Measurements from ENCODE around the gene VPS37C.

The VPS37C gene

GRCh38 chr11:61155741-61156140, 5.5 kb downstream of the VPS37C start:
- no peak for DNase-seq (ENCODE audit: low spot score in 2 of 2)
- H3K27me3 ChIP-seq (ENCODE audit: low read depth) = no peaks in the 10 kb centered on the region
- peaks cover 9% of the 10 kb centered on the region for H3K4me1 ChIP-seq
- peaks cover 6% of the 10 kb centered on the region for H3K36me3 ChIP-seq (replicated peaks)
- no peaks in the 10 kb centered on the region; the same call in 1 of the 2 replicates for H3K9me3 ChIP-seq
- no peak overlapping the region for H3K4me3 ChIP-seq
- in situ Hi-C loops (cut with MboI; ENCODE audit: low sequenced_read_pairs) = no loop called here

- peaks cover 5% of the 10 kb centered on the region for H3K4me1 ChIP-seq
These were observed 5.9 kb downstream of the VPS37C start for GRCh38 chr11:61155312-61155711.

GRCh38 chr11:61154528-61154927, 6.7 kb downstream of the VPS37C start:
- in situ Hi-C loops (cut with MboI; ENCODE audit: low sequenced_read_pairs) = no loop called here
- H3K4me3 ChIP-seq = no peak overlapping the region
- no peaks in the 10 kb centered on the region; the same call in 1 of the 2 replicates for H3K9me3 ChIP-seq
- peaks cover 6% of the 10 kb centered on the region for H3K36me3 ChIP-seq (replicated peaks)
- peaks cover 12% of the 10 kb centered on the region for H3K4me1 ChIP-seq
- no peaks in the 10 kb centered on the region for H3K27me3 ChIP-seq (ENCODE audit: low read depth)
- no peak for DNase-seq (ENCODE audit: low spot score in 2 of 2)

More at GRCh38 chr11:61155312-61155711, 5.9 kb downstream of the VPS37C start:
- Histone ChIP-seq H3K9me3 (no peaks in the 10 kb centered on the region; the same call in 1 of the 2 replicates), H3K4me3 (no peak overlapping the region), H3K27me3 (ENCODE audit: low read depth) (no peaks in the 10 kb centered on the region), H3K36me3 (replicated peaks) (peaks cover 6% of the 10 kb centered on the region)
- no peak for DNase-seq (ENCODE audit: low spot score in 2 of 2)
- in situ Hi-C loops (cut with MboI; ENCODE audit: low sequenced_read_pairs) = no loop called here

- Histone ChIP-seq H3K4me1 (peaks cover 11% of the 10 kb centered on the region), H3K9me3 (no peaks in the 10 kb centered on the region; the same call in 1 of the 2 replicates), H3K27me3 (ENCODE audit: low read depth) (no peaks in the 10 kb centered on the region), H3K4me3 (no peak overlapping the region), H3K36me3 (replicated peaks) (peaks cover 6% of the 10 kb centered on the region)
- in situ Hi-C loops (cut with MboI; ENCODE audit: low sequenced_read_pairs) = no loop called here
- DNase-seq (ENCODE audit: low spot score in 2 of 2) = no peak
These were observed 7.6 kb downstream of the VPS37C start for GRCh38 chr11:61153593-61154095.

- Histone ChIP-seq H3K36me3 (replicated peaks) (peaks cover 6% of the 10 kb centered on the region), H3K9me3 (no peaks in the 10 kb centered on the region; the same call in 1 of the 2 replicates), H3K4me1 (peaks cover 11% of the 10 kb centered on the region), H3K27me3 (ENCODE audit: low read depth) (no peaks in the 10 kb centered on the region), H3K4me3 (no peak overlapping the region)
- in situ Hi-C loops (cut with MboI; ENCODE audit: low sequenced_read_pairs) = no loop called here
- no peak for DNase-seq (ENCODE audit: low spot score in 2 of 2)
These were observed 8.2 kb downstream of the VPS37C start for GRCh38 chr11:61152816-61153592.

- in situ Hi-C loops (cut with MboI; ENCODE audit: low sequenced_read_pairs) = no loop called here
- H3K9me3 ChIP-seq = no peaks in the 10 kb centered on the region
- H3K4me3 ChIP-seq = no peak overlapping the region
- no peaks in the 10 kb centered on the region for H3K27me3 ChIP-seq (ENCODE audit: low read depth)
- H3K4me1 ChIP-seq = peaks cover 11% of the 10 kb centered on the region
- no peak for DNase-seq (ENCODE audit: low spot score in 2 of 2)
- no peaks in the 10 kb centered on the region for H3K36me3 ChIP-seq (replicated peaks)
These were observed 9.5 kb downstream of the VPS37C start for GRCh38 chr11:61151545-61152252.

- H3K27me3 ChIP-seq (ENCODE audit: low read depth) = no peaks in the 10 kb centered on the region
- no peak overlapping the region for H3K4me3 ChIP-seq
- H3K36me3 ChIP-seq (replicated peaks) = no peaks in the 10 kb centered on the region
- no peak for DNase-seq (ENCODE audit: low spot score in 2 of 2)
- peaks cover 11% of the 10 kb centered on the region for H3K4me1 ChIP-seq
- in situ Hi-C loops (cut with MboI; ENCODE audit: low sequenced_read_pairs) = no loop called here
- H3K9me3 ChIP-seq = no peaks in the 10 kb centered on the region
These were observed 10.3 kb downstream of the VPS37C start for GRCh38 chr11:61150706-61151544.

- DNase-seq (ENCODE audit: low spot score in 2 of 2) = peak; percentile 36 to 64
- peaks cover 11% of the 10 kb centered on the region for H3K4me1 ChIP-seq
- no peaks in the 10 kb centered on the region for H3K9me3 ChIP-seq
- H3K4me3 ChIP-seq = no peak overlapping the region
- in situ Hi-C loops (cut with MboI; ENCODE audit: low sequenced_read_pairs) = no loop called here
- H3K36me3 ChIP-seq (replicated peaks) = no peaks in the 10 kb centered on the region
- H3K27me3 ChIP-seq (ENCODE audit: low read depth) = no peaks in the 10 kb centered on the region
These were observed 11.3 kb downstream of the VPS37C start for GRCh38 chr11:61149624-61150615.

- Histone ChIP-seq H3K4me3 (no peak overlapping the region), H3K9me3 (no peaks in the 10 kb centered on the region), H3K36me3 (replicated peaks) (no peaks in the 10 kb centered on the region), H3K27me3 (ENCODE audit: low read depth) (no peaks in the 10 kb centered on the region), H3K4me1 (peaks cover 11% of the 10 kb centered on the region)
- no peak for DNase-seq (ENCODE audit: low spot score in 2 of 2)
- in situ Hi-C loops (cut with MboI; ENCODE audit: low sequenced_read_pairs) = no loop called here
These were observed 13.2 kb downstream of the VPS37C start for GRCh38 chr11:61147791-61148620.

GRCh38 chr11:61147271-61147670, 14.0 kb downstream of the VPS37C start:
- H3K27me3 ChIP-seq (ENCODE audit: low read depth) = no peaks in the 10 kb centered on the region
- H3K9me3 ChIP-seq = no peaks in the 10 kb centered on the region
- no peak for DNase-seq (ENCODE audit: low spot score in 2 of 2)
- peaks cover 11% of the 10 kb centered on the region for H3K4me1 ChIP-seq
- no peaks in the 10 kb centered on the region for H3K36me3 ChIP-seq (replicated peaks)
- in situ Hi-C loops (cut with MboI; ENCODE audit: low sequenced_read_pairs) = no loop called here
- H3K4me3 ChIP-seq = no peak overlapping the region

- Histone ChIP-seq H3K4me3 (no peak overlapping the region), H3K36me3 (replicated peaks) (no peaks in the 10 kb centered on the region), H3K4me1 (peaks cover 11% of the 10 kb centered on the region), H3K9me3 (no peaks in the 10 kb centered on the region), H3K27me3 (ENCODE audit: low read depth) (no peaks in the 10 kb centered on the region)
- no peak for DNase-seq (ENCODE audit: low spot score in 2 of 2)
- in situ Hi-C loops (cut with MboI; ENCODE audit: low sequenced_read_pairs) = no loop called here
These were observed 14.8 kb downstream of the VPS37C start for GRCh38 chr11:61146416-61146815.

All from HAP-1 (cell line).